Heart left ventricle (tissue), 13 donors: ENCODE data around the gene TMEM175.

Experiments
- CTCF ChIP-seq, 12 donors: fragments of 200-600 bp; sonication (generic) in 4 of 12; IDR thresholded peaks; one replicate each; pipeline versions ENCODE4 v1.5.0 to v1.8.0; 2018 to 2022; ENCODE audit warnings: antibody characterized with exemption in 12 of 12, mild to moderate bottlenecking in 5 of 12
- POLR2A ChIP-seq, 2 donors: fragments of 450-650 bp; IDR thresholded peaks; one replicate each; pipeline ENCODE4 v1.6.1; 2017; ENCODE audit warnings: antibody characterized with exemption in 2 of 2, mild to moderate bottlenecking in 2 of 2, moderate library complexity in 2 of 2
- donor health status: ischemic (EF 13 %, LVEDD 7.1; RV severe dilation, severe dysfunction).
- donor health status: DM: no; HTN: yes; CAD: no.
- donor health status: DM: no; HTN: no; CAD: no.
- donor health status: ischemic (EF 25% LVEDD 6.9; RV normal size, moderate dysfunction).
- donor health status: ischemic (EF 25% LVEDD 5.7; RV mildly dilated, moderate dysfunction).
- donor health status: ischemic (EF 35%, LVEDD 5.7; RV mildly dilated, moderate dysfunction).
- donor health status: nonischemic (EF 11% LVEDD 7.7; RV severe dilation, severe dysfunction).
- donor health status: DM: yes; HTN: yes; CAD: no.
- donor health status: PGD.
- donor health status: ischemic (EF 29% LVEDD 5.4; RV normal size, mild dysfunction).
- donor health status: nonischemic (EF 23%, LVEDD 6.1; RV moderate dilation, normal function).

- no peak for TF ChIP-seq POLR2A (IDR thresholded peaks at IDR 0.05)
- no peak for TF ChIP-seq CTCF (IDR thresholded peaks at IDR 0.05)
Measured at GRCh38 chr4:971666-972500, 39.6 kb downstream of the TMEM175 start.
